ENCODE results near the gene ZNF592.

ZNF592 gene

DNA sequence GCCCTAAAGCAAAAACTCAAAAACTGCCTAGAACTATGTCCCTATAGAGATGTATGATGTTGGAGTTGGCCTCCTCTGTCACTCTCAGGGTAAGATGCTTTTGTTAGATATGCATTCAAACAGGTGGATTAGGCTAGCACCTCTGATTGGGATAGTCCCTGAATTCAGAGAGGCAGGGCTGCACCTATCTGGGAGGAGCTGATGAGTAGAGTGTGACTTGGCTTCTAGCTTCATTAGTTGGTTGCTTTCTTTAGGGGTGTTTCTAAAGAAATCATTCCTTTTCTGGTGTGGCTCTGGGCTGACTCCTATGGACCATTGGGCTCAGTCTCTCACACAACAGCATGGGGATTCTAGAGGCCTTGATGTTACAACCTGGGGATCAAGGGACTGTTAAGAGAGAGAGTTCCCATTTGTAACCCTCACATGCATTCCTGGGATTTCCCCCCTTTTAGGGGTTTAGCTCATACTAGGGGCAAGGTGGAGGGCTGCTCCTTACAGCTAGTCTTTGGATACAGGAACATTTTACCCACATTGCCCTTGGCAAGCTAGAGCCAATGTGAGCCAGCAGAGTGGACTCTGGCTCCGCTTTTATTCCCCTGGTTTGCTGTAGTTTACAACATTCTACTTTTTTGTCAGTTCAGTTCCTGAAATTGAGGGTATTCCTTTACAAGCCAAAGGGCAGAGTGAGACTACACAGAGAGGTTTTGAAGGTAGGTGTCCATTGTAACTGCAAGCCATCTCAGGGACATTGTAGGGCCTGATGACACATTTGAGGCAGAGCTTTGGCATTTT, 7.5 kb downstream of the ZNF592 start:
- H3K36me3 Mint-ChIP-seq (ENCODE audit: low read depth), result peaks cover 36% of the 10 kb centered on the region
- H3K9me3 Mint-ChIP-seq, result no peaks in the 10 kb centered on the region
- peak overlapping the region; percentile 25 for H3K27ac Mint-ChIP-seq
- peaks cover 66% of the 10 kb centered on the region for H3K4me1 Mint-ChIP-seq (ENCODE audit: low read depth)
- intact Hi-C loops (cut with micrococcal nuclease), result no loop called here
- H3K27me3 Mint-ChIP-seq, result no peaks in the 10 kb centered on the region
- no peak overlapping the region for H3K4me3 Mint-ChIP-seq

DNA sequence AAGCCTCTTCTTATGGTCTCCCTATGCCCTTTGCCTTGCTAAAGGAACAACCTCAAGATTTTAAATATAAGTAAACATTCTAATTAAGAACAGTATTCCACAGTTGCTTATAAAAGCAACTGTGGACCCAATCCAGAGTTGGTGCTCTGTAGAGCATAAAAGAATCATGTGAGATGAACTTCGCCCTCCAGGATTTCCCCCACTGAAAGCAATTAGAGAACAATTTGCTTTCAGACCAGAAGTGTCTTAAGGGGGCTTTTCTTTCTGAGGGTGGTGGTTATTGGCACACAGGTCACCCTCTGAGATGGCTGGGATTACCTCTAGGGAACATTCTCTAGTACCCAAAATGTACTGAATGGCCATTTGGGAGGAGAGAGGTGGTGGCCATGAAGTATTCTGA, 10.6 kb downstream of the ZNF592 start:
- intact Hi-C loops (cut with micrococcal nuclease), result no loop called here
- no peak overlapping the region for H3K4me3 Mint-ChIP-seq

DNA sequence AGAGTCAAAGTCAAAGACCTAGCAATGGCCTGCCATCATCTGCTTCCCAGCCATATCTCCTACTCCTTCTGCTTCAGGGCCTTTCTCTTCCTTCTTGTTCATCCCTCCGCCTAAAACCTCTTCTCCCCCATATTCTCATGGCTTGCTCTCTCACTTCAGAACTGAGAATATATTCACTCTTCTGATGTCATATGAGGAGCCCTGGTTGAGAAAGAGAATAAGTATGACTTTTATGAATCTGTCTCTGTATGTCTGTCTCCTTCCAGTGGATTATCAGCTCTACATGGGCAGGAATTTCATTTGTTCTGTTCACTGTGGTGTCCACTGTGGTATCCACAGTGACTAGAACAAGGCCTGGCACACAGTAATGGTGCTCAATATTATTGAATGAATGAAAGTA, 11.8 kb downstream of the ZNF592 start:
- H3K4me3 Mint-ChIP-seq, result no peak overlapping the region
- H3K9me3 Mint-ChIP-seq, result no peaks in the 10 kb centered on the region
- peaks cover 38% of the 10 kb centered on the region for H3K4me1 Mint-ChIP-seq (ENCODE audit: low read depth)
- H3K27ac Mint-ChIP-seq, result no peak overlapping the region
- peaks cover 26% of the 10 kb centered on the region for H3K36me3 Mint-ChIP-seq (ENCODE audit: low read depth)
- H3K27me3 Mint-ChIP-seq, result no peaks in the 10 kb centered on the region
- intact Hi-C loops (cut with micrococcal nuclease), result no loop called here

More for the DNA sequence above, 10.6 kb downstream of the ZNF592 start:
- Mint-ChIP-seq H3K36me3 (ENCODE audit: low read depth) (peaks cover 22% of the 10 kb centered on the region), H3K4me1 (ENCODE audit: low read depth) (peaks cover 47% of the 10 kb centered on the region), H3K27me3 (no peaks in the 10 kb centered on the region), H3K9me3 (no peaks in the 10 kb centered on the region), H3K27ac (no peak overlapping the region)

DNA sequence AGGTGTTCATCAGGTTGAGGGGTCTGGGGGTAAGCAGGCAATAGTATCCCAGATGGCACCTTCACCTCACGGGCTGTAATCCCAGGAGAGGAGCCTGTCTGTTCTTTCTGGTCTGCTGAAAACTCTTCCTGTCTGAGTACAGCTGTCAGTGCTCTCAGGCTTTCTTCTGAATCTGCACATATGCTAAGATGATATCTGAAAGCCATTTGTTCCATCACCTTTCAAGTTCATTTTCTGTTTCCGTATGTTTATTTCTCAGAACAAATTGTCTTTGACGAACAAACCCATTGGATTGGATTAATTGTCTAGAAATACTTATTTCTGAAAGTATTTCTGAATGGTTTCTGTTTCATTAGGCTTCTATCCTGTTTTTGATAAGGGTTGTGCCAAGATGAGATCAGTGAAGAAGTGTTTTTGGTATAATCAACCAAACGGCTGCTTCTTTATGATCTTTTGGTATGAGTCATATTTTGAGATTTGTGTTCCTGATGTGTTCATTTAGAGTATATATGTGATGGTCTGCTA, 13.3 kb downstream of the ZNF592 start:
- intact Hi-C loops (cut with micrococcal nuclease), result no loop called here
- no peak overlapping the region for H3K27ac Mint-ChIP-seq
- no peaks in the 10 kb centered on the region for H3K9me3 Mint-ChIP-seq
- H3K36me3 Mint-ChIP-seq (ENCODE audit: low read depth), result peaks cover 40% of the 10 kb centered on the region
- H3K4me1 Mint-ChIP-seq (ENCODE audit: low read depth), result peaks cover 33% of the 10 kb centered on the region
- no peaks in the 10 kb centered on the region for H3K27me3 Mint-ChIP-seq
- H3K4me3 Mint-ChIP-seq, result no peak overlapping the region

DNA sequence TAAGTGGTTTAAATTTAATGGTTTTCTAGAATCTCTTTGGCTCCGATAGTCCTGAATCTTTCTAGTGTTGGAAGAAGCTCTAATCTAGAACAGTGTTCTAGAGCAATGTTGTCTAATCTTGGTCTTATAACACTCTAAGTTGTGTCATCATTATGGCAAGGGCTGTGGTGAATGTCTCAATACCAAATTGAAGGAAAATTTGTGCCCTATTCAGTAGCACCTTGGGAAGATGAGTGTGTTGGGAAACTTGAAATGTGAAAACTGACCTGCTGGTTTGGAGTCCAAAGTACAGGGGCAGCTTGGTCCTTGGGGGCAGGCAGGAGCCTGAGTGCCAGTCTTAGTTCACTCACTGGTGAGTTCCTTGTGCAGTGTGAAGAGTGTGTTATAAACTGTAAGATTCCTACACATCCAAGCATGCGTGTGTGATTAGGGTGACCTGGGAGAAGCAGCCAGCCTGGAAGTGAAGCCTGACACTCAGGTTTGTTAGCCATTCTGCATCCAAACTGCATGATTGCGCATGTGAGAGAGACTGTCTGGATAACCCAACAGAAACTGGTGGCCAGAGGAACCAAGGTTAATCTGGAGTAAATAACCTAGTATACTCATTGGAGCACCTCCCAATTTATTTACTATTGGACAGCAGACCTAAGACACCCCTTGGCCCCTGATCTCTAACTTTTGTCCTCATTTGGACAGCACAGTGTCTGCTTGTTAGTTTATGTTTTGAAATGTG, 14.6 kb downstream of the ZNF592 start:
- H3K9me3 Mint-ChIP-seq, result no peaks in the 10 kb centered on the region
- H3K4me3 Mint-ChIP-seq, result no peak overlapping the region
- H3K36me3 Mint-ChIP-seq (ENCODE audit: low read depth), result peaks cover 44% of the 10 kb centered on the region
- H3K27ac Mint-ChIP-seq, result no peak overlapping the region
- H3K4me1 Mint-ChIP-seq (ENCODE audit: low read depth), result peaks cover 21% of the 10 kb centered on the region
- H3K27me3 Mint-ChIP-seq, result no peaks in the 10 kb centered on the region
- intact Hi-C loops (cut with micrococcal nuclease), result no loop called here

DNA sequence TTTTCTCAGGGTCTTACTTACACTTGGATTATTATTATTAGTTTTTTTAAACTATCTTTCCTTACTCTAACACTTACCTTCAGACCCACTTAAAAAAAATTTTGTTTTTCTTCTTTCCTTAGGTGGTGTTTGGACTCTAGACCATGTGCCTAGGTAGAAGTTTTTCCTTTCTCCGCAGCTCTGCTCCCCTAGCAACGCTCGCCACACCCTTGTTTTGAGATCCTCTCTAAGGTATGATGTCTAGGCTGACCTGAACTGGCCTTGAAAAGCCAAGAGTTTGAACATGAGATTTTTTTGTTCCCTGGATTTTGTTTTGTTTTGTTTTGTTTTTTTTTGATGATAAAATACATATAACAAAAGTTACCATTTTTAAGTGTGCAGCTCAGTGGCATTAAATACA, 16.2 kb downstream of the ZNF592 start:
- Mint-ChIP-seq H3K27me3 (no peaks in the 10 kb centered on the region), H3K4me3 (no peak overlapping the region), H3K4me1 (ENCODE audit: low read depth) (peaks cover 28% of the 10 kb centered on the region), H3K9me3 (no peaks in the 10 kb centered on the region), H3K36me3 (ENCODE audit: low read depth) (peaks cover 60% of the 10 kb centered on the region), H3K27ac (no peak overlapping the region)
- intact Hi-C loops (cut with micrococcal nuclease), result no loop called here

DNA sequence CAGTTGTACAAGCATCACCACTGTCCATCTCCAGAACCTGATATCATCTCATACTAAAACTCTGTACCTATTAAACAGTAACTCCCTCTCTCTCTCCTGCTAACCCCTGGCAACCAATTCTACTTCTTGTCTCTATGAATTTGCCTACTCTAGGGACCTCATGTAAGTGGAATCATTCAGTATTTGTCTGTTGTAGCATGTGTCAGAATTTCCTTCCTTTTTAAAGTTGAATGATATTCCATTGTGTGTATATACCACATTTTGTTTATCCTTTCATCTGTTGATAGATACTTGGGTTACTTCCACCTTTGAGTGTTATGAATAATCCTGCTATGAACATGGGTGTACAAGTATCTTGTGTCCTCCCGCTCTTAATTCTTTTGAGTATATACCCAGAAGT, 16.6 kb downstream of the ZNF592 start:
- Mint-ChIP-seq H3K27me3 (no peaks in the 10 kb centered on the region), H3K27ac (no peak overlapping the region), H3K9me3 (no peaks in the 10 kb centered on the region), H3K4me3 (no peak overlapping the region), H3K4me1 (ENCODE audit: low read depth) (peaks cover 32% of the 10 kb centered on the region), H3K36me3 (ENCODE audit: low read depth) (peaks cover 64% of the 10 kb centered on the region)
- intact Hi-C loops (cut with micrococcal nuclease), result no loop called here

DNA sequence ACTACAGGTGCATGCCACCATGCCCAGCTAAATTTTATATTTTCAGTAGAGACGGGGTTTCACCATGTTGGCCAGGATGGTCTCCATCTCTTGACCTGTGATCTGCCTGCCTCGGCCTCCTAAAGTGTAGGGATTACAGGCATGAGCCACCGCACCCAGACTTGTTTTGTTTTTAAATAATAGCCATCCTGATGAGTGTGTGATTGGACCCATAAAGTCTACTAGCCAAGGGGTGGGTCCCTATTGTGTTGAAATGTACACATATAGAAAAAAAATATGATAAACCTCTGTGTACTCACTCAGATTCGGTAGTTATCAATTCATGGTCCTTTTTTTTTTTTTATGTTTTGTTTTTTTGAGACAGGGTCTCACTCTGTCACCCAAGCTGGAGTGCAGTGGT, 17.3 kb downstream of the ZNF592 start:
- H3K4me1 Mint-ChIP-seq (ENCODE audit: low read depth), result peaks cover 39% of the 10 kb centered on the region
- intact Hi-C loops (cut with micrococcal nuclease), result no loop called here

DNA sequence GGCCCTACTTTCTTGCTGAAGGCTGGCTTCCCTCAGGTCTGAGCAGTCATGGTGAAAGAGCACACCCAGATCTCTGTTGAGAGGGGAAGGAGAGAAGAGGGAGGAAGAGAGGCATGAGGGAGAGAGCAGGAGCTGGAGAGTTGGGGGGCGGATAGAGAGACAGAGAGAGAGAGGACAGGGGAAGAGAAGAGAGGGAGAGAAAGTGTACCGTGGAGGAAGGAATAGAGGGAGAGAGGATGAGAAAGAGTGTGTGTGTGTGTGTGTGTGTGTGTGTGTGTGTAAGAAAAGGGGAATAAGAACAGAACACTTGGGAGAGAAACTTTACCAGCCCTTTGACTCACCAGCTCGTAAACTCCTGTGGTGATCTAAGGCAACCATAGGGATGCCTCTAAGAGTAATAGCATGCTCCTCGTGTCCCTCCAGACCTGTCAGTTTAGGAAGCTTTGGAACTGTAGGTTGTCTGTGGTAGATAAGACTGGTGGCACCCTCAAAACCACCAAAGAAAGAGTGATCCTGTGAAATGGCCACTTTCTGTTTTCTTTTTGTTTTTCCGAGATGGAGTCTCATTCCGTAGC, 18.2 kb downstream of the ZNF592 start:
- Mint-ChIP-seq H3K9me3 (no peaks in the 10 kb centered on the region), H3K27me3 (no peaks in the 10 kb centered on the region), H3K36me3 (ENCODE audit: low read depth) (peaks cover 76% of the 10 kb centered on the region), H3K4me3 (no peak overlapping the region), H3K27ac (peak overlapping the region; percentile 15), H3K4me1 (ENCODE audit: low read depth) (peaks cover 47% of the 10 kb centered on the region)
- intact Hi-C loops (cut with micrococcal nuclease), result no loop called here

More for the DNA sequence above, 17.3 kb downstream of the ZNF592 start:
- peaks cover 69% of the 10 kb centered on the region for H3K36me3 Mint-ChIP-seq (ENCODE audit: low read depth)
- H3K4me3 Mint-ChIP-seq, result no peak overlapping the region
- no peak overlapping the region for H3K27ac Mint-ChIP-seq
- H3K9me3 Mint-ChIP-seq, result no peaks in the 10 kb centered on the region
- H3K27me3 Mint-ChIP-seq, result no peaks in the 10 kb centered on the region

DNA sequence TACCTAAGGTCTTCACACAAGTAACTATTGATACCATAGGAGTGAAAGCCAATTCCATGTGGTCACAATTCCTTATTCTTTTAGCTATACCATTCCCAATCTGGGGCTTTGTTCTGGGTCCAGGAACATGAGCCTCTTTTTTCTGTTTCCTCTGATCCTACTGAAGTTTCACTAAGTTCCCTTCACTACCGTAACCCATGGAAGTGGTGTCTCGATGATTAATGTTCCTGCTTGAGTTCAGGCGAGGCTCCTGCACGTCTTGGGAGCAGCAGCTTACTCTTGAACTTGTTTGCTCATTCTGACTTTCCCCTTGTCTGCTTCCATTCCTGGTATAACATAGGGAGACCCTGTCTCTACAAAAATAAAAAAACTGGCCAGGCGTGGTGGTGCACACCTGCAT, 23.6 kb downstream of the ZNF592 start:
- peaks cover 63% of the 10 kb centered on the region for H3K36me3 Mint-ChIP-seq (ENCODE audit: low read depth)
- peaks cover 58% of the 10 kb centered on the region for H3K4me1 Mint-ChIP-seq (ENCODE audit: low read depth)
- peak overlapping the region; percentile 35 for H3K27ac Mint-ChIP-seq
- H3K9me3 Mint-ChIP-seq, result no peaks in the 10 kb centered on the region
- intact Hi-C loops (cut with micrococcal nuclease), result loop anchor here (10.0 kb wide), 1 partner anchor 177 kb away; no protein-coding TSS in a partner anchor
- H3K27me3 Mint-ChIP-seq, result no peaks in the 10 kb centered on the region
- H3K4me3 Mint-ChIP-seq, result no peak overlapping the region

DNA sequence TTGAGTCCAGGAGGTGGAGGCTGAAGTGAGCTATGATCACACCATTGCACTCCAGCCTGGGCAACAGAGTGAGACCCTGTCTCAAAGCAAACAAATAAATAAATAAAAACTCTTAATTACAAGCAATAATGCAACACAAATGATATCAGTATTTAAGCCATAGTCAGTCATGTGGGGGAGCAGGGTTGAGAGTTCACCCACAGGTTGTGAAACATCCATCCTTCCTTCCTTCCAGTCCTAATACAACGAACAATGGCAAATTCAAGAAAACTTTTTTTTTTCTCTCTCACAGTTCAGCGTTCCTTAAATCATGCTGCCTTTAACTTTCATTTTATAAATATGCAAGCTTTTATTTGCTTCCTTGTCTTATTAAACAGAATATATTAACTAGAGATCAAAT, 24.1 kb downstream of the ZNF592 start:
- H3K27ac Mint-ChIP-seq, result peak overlapping the region; percentile 35

DNA sequence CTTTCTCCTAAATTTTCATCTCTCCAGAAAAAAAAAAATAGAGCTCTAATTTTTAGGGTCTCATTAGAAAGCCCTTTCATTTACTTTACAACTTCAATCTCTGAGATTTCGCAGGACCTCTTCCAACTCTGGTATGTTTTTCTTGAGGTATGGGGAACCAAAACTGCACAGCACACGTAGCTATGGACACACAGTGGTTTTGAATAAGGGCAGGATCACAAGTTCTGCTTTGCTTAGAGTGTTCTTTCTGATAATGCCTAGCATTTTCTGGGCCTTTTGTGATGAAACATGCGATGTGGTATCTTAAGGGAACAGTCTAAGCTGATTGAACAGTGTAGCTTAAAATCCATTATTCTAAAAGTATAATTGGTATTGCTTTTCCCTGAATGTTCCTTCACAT, 25.3 kb downstream of the ZNF592 start:
- Mint-ChIP-seq H3K4me3 (no peak overlapping the region), H3K36me3 (ENCODE audit: low read depth) (peaks cover 58% of the 10 kb centered on the region), H3K27me3 (no peaks in the 10 kb centered on the region), H3K9me3 (no peaks in the 10 kb centered on the region), H3K4me1 (ENCODE audit: low read depth) (peaks cover 55% of the 10 kb centered on the region), H3K27ac (peak overlapping the region; percentile 80)
- intact Hi-C loops (cut with micrococcal nuclease), result loop anchor here (10.0 kb wide), 1 partner anchor 179 kb away; no protein-coding TSS in a partner anchor

More for the DNA sequence above, 24.1 kb downstream of the ZNF592 start:
- Mint-ChIP-seq H3K4me1 (ENCODE audit: low read depth) (peaks cover 58% of the 10 kb centered on the region), H3K9me3 (no peaks in the 10 kb centered on the region), H3K4me3 (no peak overlapping the region), H3K27me3 (no peaks in the 10 kb centered on the region), H3K36me3 (ENCODE audit: low read depth) (peaks cover 58% of the 10 kb centered on the region)
- intact Hi-C loops (cut with micrococcal nuclease), result loop anchor here (10.0 kb wide), 1 partner anchor 178 kb away; no protein-coding TSS in a partner anchor

DNA sequence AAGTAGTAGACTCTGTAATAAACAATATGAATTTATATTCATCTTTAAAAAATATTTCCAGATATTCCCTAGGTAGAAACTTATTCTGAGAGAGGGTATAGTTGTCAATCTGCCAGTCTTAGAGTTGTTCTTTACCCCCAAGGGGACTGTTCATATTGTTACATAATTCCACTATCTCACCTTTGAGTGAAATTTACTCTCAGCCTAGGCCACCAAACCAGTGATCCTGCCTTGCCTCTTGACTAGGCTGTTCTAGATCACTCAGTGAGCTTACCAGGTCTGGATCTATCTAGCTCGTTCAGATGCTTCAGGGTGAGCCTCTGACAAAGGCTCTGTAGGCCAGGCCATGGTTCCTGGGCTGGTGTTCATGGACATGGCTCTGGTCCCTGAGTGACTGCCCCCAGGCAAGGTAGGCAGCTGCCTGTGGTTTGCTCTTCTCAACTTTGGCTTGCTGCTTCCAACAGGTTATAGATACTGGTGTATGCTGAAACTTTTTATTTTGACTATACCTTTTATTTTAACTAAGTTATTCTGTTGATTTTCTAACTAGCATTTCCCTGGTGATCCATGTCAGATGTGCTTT, 27.6 kb downstream of the ZNF592 start:
- Mint-ChIP-seq H3K9me3 (no peaks in the 10 kb centered on the region), H3K4me1 (ENCODE audit: low read depth) (peaks cover 42% of the 10 kb centered on the region), H3K36me3 (ENCODE audit: low read depth) (peaks cover 51% of the 10 kb centered on the region), H3K27me3 (no peaks in the 10 kb centered on the region), H3K27ac (peak overlapping the region; percentile 46), H3K4me3 (no peak overlapping the region)
- intact Hi-C loops (cut with micrococcal nuclease), result loop anchor here (10.0 kb wide), 1 partner anchor 181 kb away; no protein-coding TSS in a partner anchor

All from dendritic cell treated with granulocyte-macrophage colony-stimulating factor and Interleukin-4, amounts not matched to agents 40 ng/mL and 50 ng/mL, for 4 days (primary cell).